ENCODE measurements around the gene FAM168B.

FAM168B gene

DNA sequence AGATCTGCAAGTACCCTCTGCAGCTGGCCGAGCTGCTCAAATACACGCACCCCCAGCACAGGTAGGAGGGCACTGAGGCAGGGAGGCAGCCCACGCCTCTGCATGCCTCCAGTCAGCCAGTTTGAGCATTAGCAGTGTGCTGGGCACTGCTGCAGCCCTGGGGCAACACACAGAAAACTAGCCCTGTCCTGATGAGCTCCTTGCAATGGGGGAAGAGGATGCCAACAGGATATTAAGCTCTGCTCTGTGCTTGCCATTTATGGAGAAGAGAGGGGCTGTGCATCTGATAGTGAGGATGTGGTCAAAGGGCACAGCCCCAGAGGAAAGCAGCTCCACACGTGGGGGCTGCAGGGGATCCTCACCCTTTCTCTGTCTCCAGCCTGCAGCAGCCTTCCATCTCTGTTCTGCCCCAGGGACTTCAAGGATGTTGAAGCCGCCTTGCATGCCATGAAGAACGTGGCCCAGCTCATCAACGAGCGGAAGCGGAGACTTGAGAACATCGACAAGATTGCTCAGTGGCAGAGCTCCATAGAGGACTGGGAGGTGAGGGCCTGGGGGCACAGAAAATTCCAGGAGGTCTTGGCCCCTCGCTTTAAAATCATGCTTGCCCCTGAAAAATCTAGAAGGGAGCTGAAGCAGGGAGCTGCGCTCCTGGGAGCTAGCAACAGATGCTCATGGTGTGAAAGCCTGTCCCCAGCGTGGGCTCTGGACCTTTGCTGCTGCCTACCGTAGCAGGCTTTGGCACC, 51.7 kb downstream of the FAM168B start:
- Mint-ChIP-seq H3K36me3 (ENCODE audit: low read depth) (peaks cover under 1% of the 10 kb centered on the region), H3K4me3 (peak overlapping the region; percentile 59), H3K27me3 (no peaks in the 10 kb centered on the region), H3K4me1 (ENCODE audit: low read depth) (peaks cover 30% of the 10 kb centered on the region), H3K9me3 (no peaks in the 10 kb centered on the region), H3K27ac (no peak overlapping the region)

DNA sequence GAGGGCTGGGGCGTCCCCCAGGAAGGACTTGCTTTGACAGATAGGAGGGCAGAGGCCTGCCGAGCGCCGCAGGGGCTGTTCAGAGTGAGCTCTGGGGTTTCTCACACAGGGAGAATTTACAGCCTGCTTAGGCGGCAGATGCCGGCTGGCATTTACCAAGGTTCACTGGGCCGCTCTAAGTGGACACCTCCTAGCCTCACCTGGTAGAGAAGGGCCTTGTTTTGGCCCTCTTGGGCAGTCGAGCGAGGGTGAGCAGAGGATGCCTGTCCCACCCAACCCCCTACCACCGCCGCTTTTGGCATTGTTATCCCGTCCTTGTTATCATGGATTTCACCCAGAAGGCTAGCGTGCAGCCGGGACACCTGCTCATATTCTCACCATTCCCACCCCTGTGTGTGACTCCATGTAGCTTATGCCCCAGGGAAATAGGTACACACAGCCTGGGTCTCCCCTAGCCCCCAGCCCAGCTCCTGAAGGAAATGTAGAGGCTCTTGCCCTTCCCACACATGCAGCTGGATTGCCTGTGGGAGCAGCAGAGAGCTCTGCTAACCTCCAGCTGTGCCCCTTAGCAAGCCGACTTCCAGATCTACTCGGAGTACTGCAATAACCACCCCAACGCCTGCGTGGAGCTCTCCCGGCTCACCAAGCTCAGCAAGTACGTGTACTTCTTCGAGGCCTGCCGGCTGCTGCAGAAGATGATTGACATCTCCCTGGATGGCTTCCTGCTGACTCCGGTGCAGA, 52.4 kb downstream of the FAM168B start:
- peak overlapping the region; percentile 59 for H3K4me3 Mint-ChIP-seq

DNA sequence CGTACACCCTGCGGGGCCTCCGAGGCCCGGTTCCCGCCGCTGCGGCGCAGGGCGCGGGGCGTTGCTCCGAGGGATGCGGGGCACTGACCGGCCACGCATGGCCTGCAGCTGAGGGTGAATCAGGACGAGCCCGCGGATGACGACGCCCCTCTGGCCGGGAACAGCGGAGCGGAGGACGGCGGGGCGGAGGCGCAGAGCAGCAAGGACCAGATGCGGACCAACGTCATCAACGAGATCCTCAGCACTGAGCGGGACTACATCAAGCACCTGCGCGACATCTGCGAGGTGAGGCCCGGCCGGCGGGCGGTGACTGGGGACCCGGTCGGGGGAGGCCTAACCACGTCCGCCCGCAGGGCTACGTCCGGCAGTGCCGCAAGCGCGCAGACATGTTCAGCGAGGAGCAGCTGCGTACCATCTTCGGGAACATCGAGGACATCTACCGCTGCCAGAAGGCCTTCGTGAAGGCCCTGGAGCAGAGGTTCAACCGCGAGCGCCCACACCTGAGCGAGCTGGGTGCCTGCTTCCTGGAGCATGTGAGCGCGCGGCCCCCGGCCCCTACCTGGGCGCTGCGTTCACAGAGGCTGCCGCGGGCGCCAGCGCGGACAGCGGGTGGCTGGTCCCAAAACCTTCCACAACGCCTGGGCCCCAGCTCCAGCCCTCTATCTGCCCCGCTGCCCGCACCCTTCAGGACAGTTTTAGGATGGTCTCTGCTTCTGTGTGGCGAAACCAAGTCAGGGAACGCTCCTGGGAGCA, 53.2 kb downstream of the FAM168B start:
- H3K4me1 Mint-ChIP-seq (ENCODE audit: low read depth) = peaks cover 30% of the 10 kb centered on the region
- peaks cover 5% of the 10 kb centered on the region for H3K27me3 Mint-ChIP-seq
- H3K27ac Mint-ChIP-seq = no peak overlapping the region
- H3K9me3 Mint-ChIP-seq = no peaks in the 10 kb centered on the region
- H3K4me3 Mint-ChIP-seq = peak overlapping the region; percentile 59
- no peaks in the 10 kb centered on the region for H3K36me3 Mint-ChIP-seq (ENCODE audit: low read depth)

More for the DNA sequence above, 52.4 kb downstream of the FAM168B start:
- H3K27ac Mint-ChIP-seq = no peak overlapping the region
- H3K27me3 Mint-ChIP-seq = peaks cover 5% of the 10 kb centered on the region
- H3K4me1 Mint-ChIP-seq (ENCODE audit: low read depth) = peaks cover 30% of the 10 kb centered on the region
- H3K9me3 Mint-ChIP-seq = no peaks in the 10 kb centered on the region
- no peaks in the 10 kb centered on the region for H3K36me3 Mint-ChIP-seq (ENCODE audit: low read depth)

DNA sequence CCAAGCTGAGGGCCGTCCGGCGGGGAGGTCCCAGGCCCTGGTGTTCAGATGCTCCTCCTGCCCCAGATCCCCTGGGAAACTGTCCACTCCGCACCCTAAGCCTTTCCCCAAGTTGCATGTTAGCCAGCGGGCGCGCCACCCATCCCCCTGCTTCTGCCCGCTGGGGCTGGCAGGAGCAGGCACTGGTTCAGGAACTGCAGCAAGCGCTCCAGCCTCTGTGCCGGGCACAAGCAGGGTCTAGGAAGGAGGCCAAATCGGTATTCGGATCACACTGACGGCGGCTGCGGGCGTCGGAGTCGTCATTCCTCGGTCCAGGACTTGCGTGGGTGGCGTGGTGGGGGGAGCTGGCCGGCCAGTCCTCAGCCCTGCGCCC, 53.7 kb downstream of the FAM168B start:
- Mint-ChIP-seq H3K36me3 (ENCODE audit: low read depth) (no peaks in the 10 kb centered on the region), H3K27me3 (peaks cover 5% of the 10 kb centered on the region), H3K4me1 (ENCODE audit: low read depth) (peaks cover 30% of the 10 kb centered on the region), H3K4me3 (no peak overlapping the region), H3K27ac (no peak overlapping the region), H3K9me3 (no peaks in the 10 kb centered on the region)

DNA sequence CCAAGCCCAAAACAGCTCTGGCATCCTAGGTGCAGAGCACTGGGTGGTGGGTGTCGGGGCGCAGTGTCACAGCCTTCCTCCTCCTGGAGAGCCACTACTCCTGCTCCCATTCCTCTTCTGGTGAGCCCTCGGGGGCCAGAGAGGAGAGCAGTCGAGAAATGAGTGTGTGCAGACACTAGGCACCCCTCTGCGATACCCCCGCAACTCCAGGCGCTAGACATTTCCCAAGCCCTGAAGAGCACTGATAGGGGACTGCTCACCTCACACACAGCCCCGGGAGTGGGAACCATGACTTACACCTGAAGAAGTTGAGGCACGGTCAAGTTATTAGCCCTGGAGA, 54.2 kb downstream of the FAM168B start:
- H3K27me3 Mint-ChIP-seq = peaks cover 9% of the 10 kb centered on the region
- H3K4me3 Mint-ChIP-seq = no peak overlapping the region
- no peaks in the 10 kb centered on the region for H3K9me3 Mint-ChIP-seq
- no peaks in the 10 kb centered on the region for H3K36me3 Mint-ChIP-seq (ENCODE audit: low read depth)
- H3K27ac Mint-ChIP-seq = no peak overlapping the region
- H3K4me1 Mint-ChIP-seq (ENCODE audit: low read depth) = peaks cover 33% of the 10 kb centered on the region

DNA sequence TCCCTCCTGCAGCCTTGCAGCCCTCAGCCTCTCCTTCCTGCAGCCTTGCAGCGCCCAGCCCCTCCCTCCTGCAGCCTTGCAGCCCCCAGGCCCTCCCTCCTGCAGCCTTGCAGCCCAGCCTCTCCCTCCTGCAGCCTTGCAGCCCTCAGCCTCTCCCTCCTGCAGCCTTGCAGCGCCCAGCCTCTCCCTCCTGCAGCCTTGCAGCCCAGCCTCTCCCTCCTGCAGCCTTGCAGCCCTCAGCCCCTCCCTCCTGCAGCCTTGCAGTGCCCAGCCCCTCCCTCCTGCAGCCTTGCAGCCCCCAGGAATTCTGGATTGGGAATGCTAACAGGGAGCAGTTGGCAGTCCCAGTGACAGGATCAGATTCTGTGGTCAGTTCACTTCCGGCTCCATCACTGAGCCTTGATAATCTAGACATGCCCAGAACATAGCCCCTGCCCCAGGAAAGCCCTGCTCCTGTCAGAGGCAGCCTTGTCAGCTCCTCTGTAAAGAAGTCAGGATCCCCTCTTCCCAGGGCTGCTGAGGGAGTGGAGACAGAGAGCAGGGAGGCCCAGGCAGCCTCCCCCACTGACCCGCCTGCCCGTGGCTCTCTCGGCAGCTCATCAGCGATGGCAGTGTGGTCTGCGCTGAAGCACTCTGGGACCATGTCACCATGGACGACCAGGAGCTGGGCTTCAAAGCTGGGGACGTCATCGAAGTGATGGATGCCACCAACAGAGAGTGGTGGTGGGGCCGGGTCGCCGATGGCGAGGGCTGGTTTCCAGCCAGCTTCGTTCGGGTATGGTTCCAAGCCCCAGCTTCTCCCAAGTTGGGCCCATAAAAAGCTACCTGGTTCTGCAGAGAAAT, 54.8 kb downstream of the FAM168B start:
- peaks cover 12% of the 10 kb centered on the region for H3K27me3 Mint-ChIP-seq
- no peaks in the 10 kb centered on the region for H3K36me3 Mint-ChIP-seq (ENCODE audit: low read depth)
- H3K4me1 Mint-ChIP-seq (ENCODE audit: low read depth) = peaks cover 36% of the 10 kb centered on the region
- no peak overlapping the region for H3K4me3 Mint-ChIP-seq
- no peak overlapping the region for H3K27ac Mint-ChIP-seq
- H3K9me3 Mint-ChIP-seq = no peaks in the 10 kb centered on the region

DNA sequence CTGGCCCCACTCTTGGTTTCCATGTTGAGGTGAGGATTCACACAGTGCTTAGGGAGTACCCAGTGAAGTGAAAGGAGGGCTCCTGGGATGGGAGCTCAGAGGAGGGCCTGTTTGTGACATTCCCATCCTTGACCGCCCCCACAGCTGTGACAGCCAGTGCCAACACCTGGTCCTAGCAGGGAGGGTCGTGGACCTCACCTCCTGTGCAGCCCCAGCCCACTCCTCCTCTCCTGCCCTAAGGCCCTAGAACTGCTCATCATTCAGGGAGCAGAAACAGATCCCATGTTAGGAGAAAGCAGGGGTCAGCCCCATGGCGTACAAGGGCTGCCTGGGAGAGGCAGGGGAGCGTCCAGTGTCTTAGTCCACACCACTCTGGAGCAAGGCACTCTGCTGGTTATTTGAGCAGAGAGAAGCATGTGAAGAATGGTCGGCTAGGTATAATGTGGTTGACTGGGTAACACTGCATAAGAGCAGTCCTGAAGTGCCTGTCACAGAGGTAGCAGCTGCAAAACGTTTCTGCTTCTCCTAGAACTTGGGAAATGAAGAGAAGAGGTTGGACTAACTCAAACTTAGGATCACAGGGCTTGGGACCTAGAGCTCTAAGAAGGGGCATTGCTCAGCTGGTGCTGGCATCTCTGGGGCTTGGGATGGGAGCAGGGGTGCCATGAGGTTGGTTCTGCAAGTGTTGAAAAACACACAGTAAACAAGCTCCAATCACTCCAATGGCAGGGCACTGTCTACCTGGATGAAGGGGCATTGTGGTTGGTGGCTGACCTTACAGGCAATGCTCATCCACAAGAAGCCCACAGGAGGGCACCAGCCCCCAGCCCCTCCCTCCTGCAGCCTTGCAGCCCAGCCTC, 55.6 kb downstream of the FAM168B start:
- Mint-ChIP-seq H3K27ac (no peak overlapping the region), H3K36me3 (ENCODE audit: low read depth) (no peaks in the 10 kb centered on the region), H3K4me1 (ENCODE audit: low read depth) (peaks cover 36% of the 10 kb centered on the region), H3K27me3 (peaks cover 12% of the 10 kb centered on the region), H3K9me3 (no peaks in the 10 kb centered on the region), H3K4me3 (no peak overlapping the region)

DNA sequence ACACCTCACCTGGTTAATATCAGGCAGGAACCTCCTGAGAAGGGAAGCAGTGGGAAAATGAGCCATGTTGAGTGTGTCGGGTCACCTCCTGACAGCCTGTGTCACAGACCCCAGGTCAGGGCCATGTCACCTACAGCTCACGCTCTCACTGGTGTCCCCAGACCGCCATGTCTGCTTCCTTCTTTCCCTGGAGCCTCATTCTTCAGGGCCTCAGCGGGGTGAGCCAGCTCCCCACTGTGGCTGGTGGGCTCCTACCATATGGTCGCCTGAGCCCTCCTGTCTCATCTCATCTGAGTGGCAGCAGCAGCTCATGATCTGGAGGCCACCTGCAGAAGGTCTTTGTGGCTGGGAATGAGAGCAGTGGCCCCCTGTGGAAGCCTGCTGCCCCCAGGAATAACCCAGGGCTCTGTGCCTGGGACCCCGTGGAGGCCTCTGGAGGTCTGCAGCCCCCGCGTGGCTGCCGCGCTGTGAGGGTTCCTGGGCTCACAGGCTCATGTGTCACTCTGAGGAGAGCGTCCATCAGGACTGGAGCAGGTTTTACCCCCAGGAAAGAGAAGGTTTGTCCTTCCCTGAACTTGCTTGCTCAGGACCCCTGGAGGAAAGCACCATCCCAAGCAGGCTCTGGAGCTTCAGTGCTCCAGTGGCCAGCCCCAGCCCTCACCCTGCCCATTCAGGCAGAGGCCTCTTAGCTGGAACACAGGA, 56.4 kb downstream of the FAM168B start:
- Mint-ChIP-seq H3K36me3 (ENCODE audit: low read depth) (no peaks in the 10 kb centered on the region), H3K27me3 (peaks cover 12% of the 10 kb centered on the region), H3K9me3 (no peaks in the 10 kb centered on the region), H3K4me1 (ENCODE audit: low read depth) (peaks cover 30% of the 10 kb centered on the region), H3K4me3 (no peak overlapping the region), H3K27ac (no peak overlapping the region)

DNA sequence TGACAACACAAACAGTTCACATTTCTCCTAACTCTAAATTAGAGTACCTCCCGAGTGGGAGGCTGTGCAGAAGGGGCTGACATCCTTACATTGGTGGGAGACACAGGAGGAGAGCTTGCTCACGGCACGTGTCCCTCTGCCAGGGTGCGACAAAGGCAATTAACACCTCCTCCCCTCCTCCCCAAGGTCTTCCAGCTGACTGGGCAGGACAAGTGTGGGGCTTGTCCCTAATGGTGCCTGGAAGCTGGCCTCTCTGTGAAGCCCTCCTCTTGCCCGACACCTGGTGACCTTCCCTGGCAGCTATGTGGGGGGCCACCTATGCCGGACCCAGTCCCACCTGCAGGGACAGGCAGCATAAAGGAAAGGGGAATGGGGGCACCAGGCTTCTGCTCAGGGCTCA, 57.0 kb downstream of the FAM168B start:
- no peak overlapping the region for H3K27ac Mint-ChIP-seq
- peaks cover 12% of the 10 kb centered on the region for H3K27me3 Mint-ChIP-seq

DNA sequence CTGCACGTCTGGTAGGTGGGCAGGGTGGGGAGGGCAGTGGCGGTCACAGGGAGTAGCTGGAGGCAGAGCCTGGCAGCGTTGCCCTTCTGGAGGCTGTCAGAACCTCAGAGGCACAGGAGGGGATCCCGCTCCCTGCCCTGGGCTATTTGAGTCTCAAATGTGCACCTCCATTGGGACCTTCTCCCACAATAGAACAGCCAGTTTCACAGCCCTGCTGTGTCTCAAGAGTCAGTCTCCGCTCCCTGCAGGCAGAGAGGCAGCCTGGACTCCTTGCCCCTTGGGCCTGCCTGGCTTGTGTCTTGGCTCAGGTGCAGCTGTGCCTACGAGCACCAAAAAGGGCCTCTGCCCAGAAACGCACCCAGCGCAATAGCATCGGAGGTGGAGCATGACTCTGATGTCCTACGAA, 57.4 kb downstream of the FAM168B start:
- Mint-ChIP-seq H3K4me3 (peak overlapping the region; percentile 35), H3K9me3 (no peaks in the 10 kb centered on the region), H3K4me1 (ENCODE audit: low read depth) (peaks cover 20% of the 10 kb centered on the region), H3K27ac (no peak overlapping the region), H3K36me3 (ENCODE audit: low read depth) (no peaks in the 10 kb centered on the region), H3K27me3 (peaks cover 12% of the 10 kb centered on the region)

More for the DNA sequence above, 57.0 kb downstream of the FAM168B start:
- no peaks in the 10 kb centered on the region for H3K36me3 Mint-ChIP-seq (ENCODE audit: low read depth)
- no peak overlapping the region for H3K4me3 Mint-ChIP-seq
- H3K9me3 Mint-ChIP-seq = no peaks in the 10 kb centered on the region
- peaks cover 25% of the 10 kb centered on the region for H3K4me1 Mint-ChIP-seq (ENCODE audit: low read depth)

DNA sequence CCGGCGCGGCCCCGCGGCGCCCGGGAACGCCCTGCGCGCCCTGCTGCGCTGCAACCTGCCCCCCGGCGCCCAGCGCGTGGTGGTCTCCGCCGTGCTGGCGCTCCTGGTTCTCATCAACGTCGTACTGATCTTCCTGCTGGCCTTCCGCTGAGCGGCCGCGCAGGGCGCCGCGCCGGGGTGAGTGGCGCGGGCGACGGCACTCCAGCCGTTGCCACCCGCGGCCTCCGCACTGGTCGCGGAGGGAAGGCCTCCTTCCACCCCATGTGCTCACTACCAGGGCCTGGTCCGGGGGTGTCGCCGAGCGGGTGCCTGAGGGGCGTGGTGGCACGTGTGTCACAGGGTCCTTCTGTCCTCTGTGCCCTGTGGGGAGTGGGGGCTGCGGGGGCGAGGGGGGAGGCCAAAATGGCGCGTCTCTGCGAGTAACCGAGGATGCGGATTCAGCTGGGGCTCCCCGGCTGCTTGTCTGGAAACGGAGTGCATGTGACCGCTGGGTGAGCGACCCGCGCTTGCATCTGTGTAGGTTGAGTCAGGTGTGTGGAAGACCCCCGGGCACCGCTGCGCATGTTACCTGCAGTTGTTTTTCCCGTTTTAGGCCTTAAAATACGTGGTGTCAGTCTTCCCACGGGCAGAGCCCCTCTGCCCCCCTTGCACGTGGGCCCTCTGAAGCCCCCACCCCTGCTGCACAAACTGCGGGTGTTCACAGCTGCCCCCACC, 58.0 kb downstream of the FAM168B start:
- Mint-ChIP-seq H3K4me3 (peak overlapping the region; percentile 58), H3K36me3 (ENCODE audit: low read depth) (no peaks in the 10 kb centered on the region), H3K27me3 (peaks cover 12% of the 10 kb centered on the region), H3K9me3 (no peaks in the 10 kb centered on the region), H3K4me1 (ENCODE audit: low read depth) (peaks cover 15% of the 10 kb centered on the region), H3K27ac (no peak overlapping the region)

DNA sequence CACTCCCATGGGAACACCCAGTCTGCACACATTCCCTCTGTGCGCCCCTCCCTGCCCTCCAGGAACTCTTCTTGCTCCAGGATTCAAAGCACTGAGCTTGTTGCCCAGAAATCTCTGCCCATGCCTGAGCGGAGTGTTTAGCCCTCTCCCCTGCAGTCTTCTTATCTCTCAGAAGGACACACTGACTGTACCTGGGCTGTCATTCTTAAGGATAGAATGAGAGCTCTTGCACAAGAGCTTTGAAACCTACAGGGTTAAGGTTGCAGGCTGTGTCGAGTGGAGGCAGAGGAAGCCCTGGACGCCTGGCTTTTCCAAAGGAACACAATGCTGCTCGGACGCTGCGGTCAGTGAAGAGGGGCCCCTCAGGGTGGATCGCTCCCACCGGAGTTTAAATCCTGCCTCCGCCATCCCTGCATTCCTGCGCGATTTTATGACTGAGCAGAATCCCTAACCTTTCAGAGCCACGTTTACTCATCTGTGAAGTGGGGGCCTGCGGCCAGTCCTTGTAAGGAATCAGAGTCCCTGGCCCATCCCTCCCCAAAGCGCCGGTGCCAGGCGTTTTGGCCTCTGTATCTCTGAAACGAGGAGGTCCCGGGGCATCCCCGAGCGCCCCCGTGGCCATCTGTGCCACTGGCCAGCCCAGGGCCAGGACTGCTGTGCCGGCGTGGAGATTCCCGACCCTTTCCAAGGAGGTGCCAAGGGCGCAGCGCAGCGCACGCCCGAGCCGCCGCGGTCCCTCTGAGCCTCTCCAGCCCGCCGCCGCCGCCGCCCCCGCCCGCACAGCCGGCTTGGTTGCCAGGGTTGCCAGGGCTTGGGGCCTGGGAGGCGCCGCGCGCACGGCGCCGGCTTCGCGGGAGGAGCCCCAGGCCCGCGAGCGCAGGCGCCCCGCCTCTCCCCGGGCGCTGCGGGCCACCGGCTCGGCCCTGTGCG, 58.9 kb downstream of the FAM168B start:
- Mint-ChIP-seq H3K27me3 (peaks cover 12% of the 10 kb centered on the region), H3K27ac (no peak overlapping the region), H3K4me1 (ENCODE audit: low read depth) (peaks cover 7% of the 10 kb centered on the region), H3K36me3 (ENCODE audit: low read depth) (no peaks in the 10 kb centered on the region), H3K9me3 (no peaks in the 10 kb centered on the region), H3K4me3 (peak overlapping the region; percentile 26)
